ENCODE data around the gene GM2A.
"Not testable (repeated sequence)": the region's sequence is repeated elsewhere in the genome, so short reads cannot be mapped to it uniquely, and the experiment has no call there.

The GM2A gene

GRCh38 chr5:151288180-151288579 lies 35.2 kb downstream of the GM2A start:
- no peak for DNase-seq (ENCODE audit: low read depth in 3 of 3)

- no peak for DNase-seq (ENCODE audit: low read depth in 3 of 3)
These were observed 40.6 kb downstream of the GM2A start for GRCh38 chr5:151293624-151294023.

- DNase-seq (ENCODE audit: low read depth in 3 of 3), result no peak
These were observed 42.2 kb downstream of the GM2A start for GRCh38 chr5:151295138-151295537.

GRCh38 chr5:151295791-151296477 lies 42.9 kb downstream of the GM2A start:
- DNase-seq (ENCODE audit: low read depth in 3 of 3), result no peak

GRCh38 chr5:151296478-151296830 lies 43.5 kb downstream of the GM2A start:
- DNase-seq (ENCODE audit: low read depth in 3 of 3), result no peak

GRCh38 chr5:151296974-151297373 lies 44.0 kb downstream of the GM2A start:
- DNase-seq (ENCODE audit: low read depth in 3 of 3), result no peak

- DNase-seq (ENCODE audit: low read depth in 3 of 3), result no peak
These were observed 45.3 kb downstream of the GM2A start for GRCh38 chr5:151298063-151298855.

- DNase-seq (ENCODE audit: low read depth in 3 of 3), result no peak
These were observed 50.7 kb downstream of the GM2A start, which contains the start of gene SLC36A3 for GRCh38 chr5:151303666-151304065. TSS of gene SLC36A3 (minus strand) at chr5:151303766. CDS start at chr5:151303354, 412 bp downstream.

GRCh38 chr5:151309266-151309665 lies 56.3 kb downstream of the GM2A start:
- DNase-seq (ENCODE audit: low read depth in 3 of 3), result not testable (repeated sequence)

GRCh38 chr5:151309821-151310220 lies 56.8 kb downstream of the GM2A start:
- not testable (repeated sequence) for DNase-seq (ENCODE audit: low read depth in 3 of 3)

GRCh38 chr5:151310932-151311331 lies 57.9 kb downstream of the GM2A start:
- no peak for DNase-seq (ENCODE audit: low read depth in 3 of 3)

GRCh38 chr5:151312756-151313324 lies 59.9 kb downstream of the GM2A start:
- DNase-seq (ENCODE audit: low read depth in 3 of 3), result no peak

GRCh38 chr5:151313357-151313756 lies 60.4 kb downstream of the GM2A start:
- DNase-seq (ENCODE audit: low read depth in 3 of 3), result no peak

GRCh38 chr5:151315998-151316597 lies 63.1 kb downstream of the GM2A start:
- peak; percentile 6 to 12 (median 11) for DNase-seq (ENCODE audit: low read depth in 3 of 3)

GRCh38 chr5:151317871-151318270 lies 64.9 kb downstream of the GM2A start:
- DNase-seq (ENCODE audit: low read depth in 3 of 3), result no peak

- no peak for DNase-seq (ENCODE audit: low read depth in 3 of 3)
These were observed 66.1 kb downstream of the GM2A start for GRCh38 chr5:151318850-151319732.
